ENCODE data around the gene PCBP3. TPM values are rescaled to one million over a fixed set of nuclear protein-coding genes. Genes with fewer than 3 reads are reported as not detected.

PCBP3 gene
- total RNA-seq, 1 donor from 2014 or later, result not detected

GRCh38 chr21:45835301-45836267 lies 192.1 kb downstream of the PCBP3 start:
- no peaks in the 10 kb centered on the region for H3K9me3 Mint-ChIP-seq
- no peak overlapping the region for H3K4me3 Mint-ChIP-seq
- ChIA-PET POLR2A (no interaction called here), CTCF (no interaction called here)
- no peaks in the 10 kb centered on the region for H3K27me3 Mint-ChIP-seq
- H3K4me1 Mint-ChIP-seq, result no peaks in the 10 kb centered on the region
- H3K27ac Mint-ChIP-seq, result no peak overlapping the region
- no peak for DNase-seq
- no peak for TF ChIP-seq CTCF (IDR thresholded peaks at IDR 0.05)
- no peak for ATAC-seq (ENCODE audit: low read depth)
- H3K36me3 Mint-ChIP-seq (ENCODE audit: low read depth), result no peaks in the 10 kb centered on the region
- intact Hi-C loops (cut with micrococcal nuclease), result no loop called here

- Mint-ChIP-seq H3K27me3 (no peaks in the 10 kb centered on the region), H3K9me3 (peaks cover 3% of the 10 kb centered on the region), H3K4me1 (no peaks in the 10 kb centered on the region), H3K36me3 (ENCODE audit: low read depth) (no peaks in the 10 kb centered on the region), H3K27ac (no peak overlapping the region), H3K4me3 (no peak overlapping the region)
- DNase-seq, result no peak
- TF ChIP-seq CTCF (IDR thresholded peaks at IDR 0.05), result no peak
- intact Hi-C loops (cut with micrococcal nuclease), result no loop called here
- no peak for ATAC-seq (ENCODE audit: low read depth)
- POLR2A ChIA-PET, result no interaction called here
- CTCF ChIA-PET, result no interaction called here
Observed at GRCh38 chr21:45836268-45836655, 192.7 kb downstream of the PCBP3 start.

GRCh38 chr21:45836694-45837670 lies 193.5 kb downstream of the PCBP3 start:
- no peaks in the 10 kb centered on the region for H3K4me1 Mint-ChIP-seq
- no peak for TF ChIP-seq CTCF (IDR thresholded peaks at IDR 0.05)

GRCh38 chr21:45837936-45838335 lies 194.4 kb downstream of the PCBP3 start:
- Mint-ChIP-seq H3K27me3 (peaks cover 3% of the 10 kb centered on the region), H3K9me3 (peaks cover 11% of the 10 kb centered on the region), H3K27ac (no peak overlapping the region), H3K4me3 (no peak overlapping the region), H3K4me1 (no peaks in the 10 kb centered on the region), H3K36me3 (ENCODE audit: low read depth) (no peaks in the 10 kb centered on the region)
- ChIA-PET CTCF (no interaction called here), POLR2A (no interaction called here)
- ATAC-seq (ENCODE audit: low read depth), result no peak
- TF ChIP-seq CTCF (IDR thresholded peaks at IDR 0.05), result no peak
- intact Hi-C loops (cut with micrococcal nuclease), result no loop called here
- DNase-seq, result no peak

More at GRCh38 chr21:45836694-45837670, 193.5 kb downstream of the PCBP3 start:
- Mint-ChIP-seq H3K4me3 (no peak overlapping the region), H3K27me3 (no peaks in the 10 kb centered on the region), H3K36me3 (ENCODE audit: low read depth) (no peaks in the 10 kb centered on the region), H3K27ac (no peak overlapping the region), H3K9me3 (peaks cover 10% of the 10 kb centered on the region)
- CTCF ChIA-PET, result no interaction called here
- POLR2A ChIA-PET, result no interaction called here
- no peak for DNase-seq
- intact Hi-C loops (cut with micrococcal nuclease), result no loop called here
- ATAC-seq (ENCODE audit: low read depth), result no peak

- intact Hi-C loops (cut with micrococcal nuclease), result no loop called here
Observed at GRCh38 chr21:45838634-45839033, 195.1 kb downstream of the PCBP3 start.

More at GRCh38 chr21:45838634-45839033, 195.1 kb downstream of the PCBP3 start:
- peaks cover 11% of the 10 kb centered on the region for H3K9me3 Mint-ChIP-seq
- H3K36me3 Mint-ChIP-seq (ENCODE audit: low read depth), result no peaks in the 10 kb centered on the region
- no peak for TF ChIP-seq CTCF (IDR thresholded peaks at IDR 0.05)
- H3K4me3 Mint-ChIP-seq, result no peak overlapping the region
- no peak overlapping the region for H3K27ac Mint-ChIP-seq
- ChIA-PET CTCF (no interaction called here), POLR2A (no interaction called here)
- H3K27me3 Mint-ChIP-seq, result peaks cover 3% of the 10 kb centered on the region
- ATAC-seq (ENCODE audit: low read depth) (no peak), DNase-seq (no peak)
- H3K4me1 Mint-ChIP-seq, result no peaks in the 10 kb centered on the region
